K562 (cell line): Measurements from ENCODE around the gene QSOX2. TPM values are rescaled to one million over a fixed set of nuclear protein-coding genes. Genes with fewer than 3 reads are reported as not detected.

ENCODE experiments used
- ATAC-seq: fragments of 200-7000 bp; cut with Tn5 transposase; 3 replicates; pipeline ENCODE4 v1.9.1; 2020; ENCODE audit warnings: moderate library complexity
- BruUV-seq: library from RNA; stranded (reverse); fragments of 400-500 nt; replicated peaks from 2 replicates; lab custom pipeline; 2021; lab: Mats Ljungman, UMichigan
- CTCF ChIA-PET: fragments of 300-600 bp; formaldehyde crosslinking; extraction: SDS; loops from one replicate; lab custom pipeline; 2021; ENCODE audit warnings: low intra/inter-chr PET ratio; lab: Yijun Ruan, JAX
- POLR2A ChIA-PET: fragments of 300-600, 350-650 bp; sonication (Branson Sonifier 250); formaldehyde crosslinking; extraction: SDS; loops from one replicate; lab custom pipeline; 2021; ENCODE audit warnings: antibody characterized with exemption, inconsistent platforms; lab: Yijun Ruan, JAX
- DNase-seq, 4 experiments: peaks; one replicate each; pipeline versions ENCODE4 v3.0.0 to v3.0.0-alpha.2; 2011 to 2018; ENCODE audit warnings: low spot score in 3 of 4, mixed read lengths in 3 of 4; ENCODE audit errors: extremely low read depth in 1 of 4
- FAIRE-seq: peaks from 2 replicates; lab custom pipeline; 2011; peaks lifted over from hg19 to GRCh38; lab: Jason Lieb, UNC
- H2AFZ ChIP-seq: 2 replicates; pipeline ENCODE4 v1.6.0; 2011; ENCODE audit warnings: low read depth, low read length, control low read depth, inconsistent platforms
- H3K27ac ChIP-seq: fragments of 200-600 bp; 3 replicates; pipeline ENCODE4 v1.8.0; 2011; ENCODE audit warnings: low read depth, mild to moderate bottlenecking, control low read depth, inconsistent platforms, low read length, moderate library complexity, mixed read lengths; ENCODE audit errors: extremely low read depth
- H3K27me3 ChIP-seq, 2 experiments: fragments of 300-600 bp in 1 of 2; 2 replicates in 1 of 2; 3 replicates in 1 of 2; pipeline versions ENCODE4 v1.6.0 to v1.8.0; 2011; ENCODE audit warnings: inconsistent platforms in 2 of 2, low read length in 2 of 2, mild to moderate bottlenecking in 1 of 2, mixed read lengths in 1 of 2, moderate library complexity in 1 of 2; ENCODE audit not compliant: control insufficient read depth in 2 of 2, insufficient read depth in 2 of 2
- H3K36me3 ChIP-seq: fragments of 300-600 bp; 3 replicates; pipeline ENCODE4 v1.8.0; 2011; ENCODE audit warnings: mild to moderate bottlenecking, low read length, inconsistent platforms; ENCODE audit not compliant: control insufficient read depth, insufficient read depth
- H3K4me1 ChIP-seq, 2 experiments: fragments of 200-600 bp in 1 of 2; replicated peaks in 1 of 2; 2 replicates in 1 of 2; 3 replicates in 1 of 2; pipeline versions ENCODE4 v1.5.1 to v1.8.0; 2011; ENCODE audit warnings: inconsistent platforms in 2 of 2, low read length in 2 of 2, mild to moderate bottlenecking in 1 of 2, mixed read lengths in 1 of 2, moderate library complexity in 1 of 2; ENCODE audit not compliant: control insufficient read depth in 2 of 2, insufficient read depth in 2 of 2
- H3K4me2 ChIP-seq: 2 replicates; pipeline ENCODE4 v1.6.1; 2011; ENCODE audit warnings: low read length, control low read depth, inconsistent platforms, mixed read lengths; ENCODE audit not compliant: insufficient read depth
- H3K4me3 ChIP-seq: fragments of 200-600 bp; sonication (generic), shearing (Covaris generic); 2 replicates; pipeline ENCODE4 v1.5.1; 2016; ENCODE audit warnings: control low read depth, inconsistent platforms
- H3K79me2 ChIP-seq: fragments of 200-600 bp; 3 replicates; pipeline ENCODE4 v1.8.0; 2011; ENCODE audit warnings: low read length, inconsistent platforms; ENCODE audit not compliant: control insufficient read depth, insufficient read depth
- H3K9ac ChIP-seq, 2 experiments: 2 replicates each; pipeline versions ENCODE4 v1.6.0 to v1.6.1; 2011; ENCODE audit warnings: low read depth in 2 of 2, low read length in 2 of 2, control low read depth in 1 of 2, inconsistent platforms in 1 of 2, mild to moderate bottlenecking in 1 of 2, mixed read lengths in 1 of 2; ENCODE audit not compliant: insufficient read depth in 1 of 2
- H3K9me1 ChIP-seq: one replicate; pipeline ENCODE4 v1.6.0; 2011; ENCODE audit warnings: inconsistent platforms, mild to moderate bottlenecking, low read length, moderate library complexity; ENCODE audit not compliant: control insufficient read depth, insufficient read depth
- H3K9me3 ChIP-seq: replicated peaks from 2 replicates; pipeline ENCODE4 v1.5.1; 2011; ENCODE audit warnings: low read depth, low read length, inconsistent platforms; ENCODE audit not compliant: control insufficient read depth, insufficient read depth
- H4K20me1 ChIP-seq: replicated peaks from 2 replicates; pipeline ENCODE4 v1.6.1; 2011; ENCODE audit warnings: low read length, inconsistent platforms, mixed read lengths; ENCODE audit not compliant: control insufficient read depth, insufficient read depth
- ARID2 ChIP-seq: fragments of 450-650 bp; IDR thresholded peaks from 2 replicates; pipeline ENCODE4 v1.6.1; 2017; ENCODE audit warnings: antibody characterized with exemption, mild to moderate bottlenecking
- PML ChIP-seq: IDR thresholded peaks from 2 replicates; pipeline ENCODE4 v1.6.1; 2012; ENCODE audit warnings: low read length, inconsistent platforms
- WGBS: fragments of 100-300 bp; shearing (Covaris generic); methylation state at CpG from one replicate; pipeline ENCODE4 v1.1.6; 2016; ENCODE audit warnings: low coverage, mixed read lengths; ENCODE audit not compliant: insufficient coverage; ENCODE audit errors: missing lambda C conversion rate; 5-methylcytosine and 5-hydroxymethylcytosine counted together
- in situ Hi-C: fragments of 300-500 bp; cut with MboI; formaldehyde crosslinking; loops from 4 replicates; pipeline ENCODE4 v1.15.0; 2018; ENCODE audit warnings: inconsistent platforms, mixed read lengths
- intact Hi-C: fragments of 100-400 bp; cut with micrococcal nuclease; formaldehyde crosslinking; loops from 2 replicates; pipeline ENCODE4 v1.14.2; 2022
- polyA plus RNA-seq, 8 experiments: library from polyadenylated mRNA; depleted of rRNA in 4 of 8; stranded (reverse) in 5 of 8; unstranded in 3 of 8; fragments of >200 nt; fragmentation: Nextera tagmentation in 2 of 8; fragmentation: Illumina TruSeq in 1 of 8; extraction: Ambion mirVana in 2 of 8; extraction: Trizol in 1 of 8; gene quantifications; 2 replicates each; pipeline versions ENCODE4 v1.2.1 to v1.2.3, GENCODE V29; 2011 to 2014; ENCODE audit warnings: inconsistent platforms in 1 of 8, missing spikeins in 1 of 8
- total RNA-seq, 7 experiments: library from RNA; depleted of rRNA in 6 of 7; stranded (reverse); fragments of >200 nt in 6 of 7; fragmentation: Illumina TruSeq in 2 of 7; extraction: Trizol in 2 of 7; gene quantifications; 2 replicates each; pipeline versions ENCODE4 v1.2.1 to v1.2.3, GENCODE V29; 2011 to 2021; ENCODE audit warnings: low replicate concordance in 1 of 7
- TF ChIP-seq, protein P1 (sequence below), 2 experiments: IDR thresholded peaks in 1 of 2; conservative IDR thresholded peaks in 1 of 2; 2 replicates each; pipeline ENCODE4 v1.6.1; 2016; ENCODE audit warnings: low read depth in 2 of 2, mild to moderate bottlenecking in 1 of 2, missing compliant biosample characterization in 1 of 2, missing genetic modification characterization in 1 of 2, moderate library complexity in 1 of 2
- TF ChIP-seq, protein P2 (sequence below): sonication (generic); formaldehyde crosslinking; IDR thresholded peaks from 2 replicates; pipeline ENCODE4 v1.9.0; 2022; ENCODE audit warnings: mild to moderate bottlenecking, missing genetic modification reagents
- TF ChIP-seq, protein P3 (sequence below): fragments of 450-650 bp; IDR thresholded peaks from 2 replicates; pipeline ENCODE4 v1.6.1; 2016; ENCODE audit warnings: low read depth

The QSOX2 gene
- total and polyA plus RNA-seq, 9 of the 15 experiments (the other 6 are each of a cell fraction or from before 2014, with no cell fraction given): 0.51 to 23.7 (median 12.7) TPM

DNA sequence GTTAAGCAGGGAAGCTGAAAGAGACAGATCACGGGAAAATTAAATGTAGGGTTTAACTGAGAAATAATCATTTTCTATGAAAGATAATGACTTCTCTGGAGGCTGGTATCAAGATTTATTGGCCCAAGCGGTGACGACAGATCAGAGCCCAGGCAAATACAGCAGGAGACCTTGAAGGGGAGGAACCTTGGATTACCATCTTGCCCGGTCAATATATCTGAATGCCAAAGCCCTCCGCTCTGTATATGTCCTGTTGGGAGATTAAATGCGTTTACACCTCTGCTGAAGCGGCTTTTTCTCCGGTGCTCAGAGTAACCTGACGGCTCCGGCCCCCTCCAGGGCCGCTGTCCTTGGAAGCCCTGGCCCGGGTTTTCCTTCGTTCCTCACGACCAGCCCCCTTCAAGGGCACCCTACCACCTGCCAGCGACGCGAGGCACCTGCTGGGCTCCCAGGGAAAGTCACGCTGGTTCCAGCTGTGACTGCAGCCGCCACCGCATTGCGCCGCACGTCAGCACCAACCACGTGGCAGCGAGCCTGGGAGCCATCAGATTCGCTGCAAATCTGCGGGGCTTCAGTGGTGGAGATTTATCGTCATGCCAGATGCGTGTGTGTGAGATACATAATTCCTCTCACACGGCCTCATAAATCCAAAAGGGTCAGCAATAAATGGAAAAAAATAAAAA lies 4.4 kb upstream of the QSOX2 start (continued):
- TF ChIP-seq, protein P1, sequence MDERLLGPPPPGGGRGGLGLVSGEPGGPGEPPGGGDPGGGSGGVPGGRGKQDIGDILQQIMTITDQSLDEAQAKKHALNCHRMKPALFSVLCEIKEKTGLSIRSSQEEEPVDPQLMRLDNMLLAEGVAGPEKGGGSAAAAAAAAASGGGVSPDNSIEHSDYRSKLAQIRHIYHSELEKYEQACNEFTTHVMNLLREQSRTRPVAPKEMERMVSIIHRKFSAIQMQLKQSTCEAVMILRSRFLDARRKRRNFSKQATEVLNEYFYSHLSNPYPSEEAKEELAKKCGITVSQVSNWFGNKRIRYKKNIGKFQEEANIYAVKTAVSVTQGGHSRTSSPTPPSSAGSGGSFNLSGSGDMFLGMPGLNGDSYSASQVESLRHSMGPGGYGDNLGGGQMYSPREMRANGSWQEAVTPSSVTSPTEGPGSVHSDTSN (CRISPR knock-in tag; IDR thresholded peaks at IDR 0.05; ENCODE audit: low read depth): no peak
- TF ChIP-seq, protein P1 (tag; conservative IDR thresholded peaks at IDR 0.05; ENCODE audit: low read depth): 0 out of 2 replicates have a peak, but pooled peaks have one; percentile 20

DNA sequence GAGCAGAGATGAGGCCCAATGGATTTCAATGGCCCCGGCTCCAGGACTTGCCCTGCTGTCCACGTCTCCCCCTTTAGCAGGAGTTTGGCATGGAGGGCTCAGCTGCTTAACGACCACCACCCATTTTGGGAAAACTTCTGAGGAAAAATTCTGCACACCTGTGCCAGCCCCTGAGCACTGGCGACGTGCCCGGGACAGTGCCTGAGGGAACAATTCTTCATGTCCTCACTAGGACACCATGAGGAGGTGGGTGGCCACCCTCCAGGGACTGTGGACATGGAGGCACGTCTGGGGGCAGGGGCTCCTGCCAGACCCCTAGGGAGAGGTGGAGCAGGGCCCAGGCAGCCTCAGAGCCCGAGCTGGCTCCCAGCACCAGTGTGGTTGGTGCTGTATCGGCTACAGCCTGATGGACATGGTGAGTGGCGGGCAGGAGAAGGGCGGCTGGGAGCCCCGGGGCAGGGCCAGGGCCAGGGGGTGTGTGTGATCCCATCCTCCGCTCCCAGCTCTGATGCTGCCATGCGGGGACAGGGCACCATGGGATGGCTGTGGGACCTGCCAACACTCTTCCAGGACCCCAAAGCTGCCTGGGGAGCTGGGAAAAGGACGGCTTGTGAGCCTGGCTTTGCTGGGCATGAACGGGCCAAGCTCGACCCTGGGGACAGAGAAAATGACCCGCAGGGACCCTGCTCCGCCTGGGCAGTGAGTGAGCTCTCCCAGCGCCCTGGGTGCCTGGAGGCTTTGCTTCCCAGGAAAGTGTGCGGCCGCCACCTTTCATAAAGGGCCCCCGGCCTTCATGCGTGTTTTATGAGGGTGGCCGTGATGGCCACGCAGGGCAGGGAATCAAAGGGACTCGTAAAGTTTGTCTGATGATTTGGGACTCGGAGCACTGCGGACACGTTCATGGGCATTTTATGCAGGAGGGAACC lies 3.6 kb upstream of the QSOX2 start:
- POLR2A ChIA-PET: no interaction called here
- Histone ChIP-seq H3K79me2 (peaks cover 12% of the 10 kb centered on the region), H3K4me2 (no peak overlapping the region), H3K9me3 (no peaks in the 10 kb centered on the region), H3K4me1 (peaks cover 11 to 66% of the 10 kb centered on the region in 2 experiments; a peak in 4 of 5 replicates), H3K36me3 (no peaks in the 10 kb centered on the region), H4K20me1 (peaks cover 6% of the 10 kb centered on the region; the same call in 1 of the 2 replicates), H3K9ac (no peak overlapping the region; a peak in 1 of 4 replicates), H3K27me3 (peaks cover 17 to 65% of the 10 kb centered on the region in 2 experiments; a peak in 4 of 5 replicates), H2AFZ (no peak overlapping the region), H3K27ac (no peak overlapping the region), H3K4me3 (no peak overlapping the region), H3K9me1 (no peaks in the 10 kb centered on the region)
- no peak for FAIRE-seq
- CTCF ChIA-PET: no interaction called here
- WGBS: 35% methylated on average over 28 of the region's 30 CpGs
- no peak for DNase-seq
- ATAC-seq: no peak
- intact Hi-C loops (no loop called here), in situ Hi-C loops (no loop called here)
- BruUV-seq: no TSS peak
- TF ChIP-seq, protein P2, sequence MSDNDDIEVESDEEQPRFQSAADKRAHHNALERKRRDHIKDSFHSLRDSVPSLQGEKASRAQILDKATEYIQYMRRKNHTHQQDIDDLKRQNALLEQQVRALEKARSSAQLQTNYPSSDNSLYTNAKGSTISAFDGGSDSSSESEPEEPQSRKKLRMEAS (CRISPR knock-in tag): no peak
- TF ChIP-seq ARID2 (no peak), PML (no peak)
- TF ChIP-seq, protein P3, sequence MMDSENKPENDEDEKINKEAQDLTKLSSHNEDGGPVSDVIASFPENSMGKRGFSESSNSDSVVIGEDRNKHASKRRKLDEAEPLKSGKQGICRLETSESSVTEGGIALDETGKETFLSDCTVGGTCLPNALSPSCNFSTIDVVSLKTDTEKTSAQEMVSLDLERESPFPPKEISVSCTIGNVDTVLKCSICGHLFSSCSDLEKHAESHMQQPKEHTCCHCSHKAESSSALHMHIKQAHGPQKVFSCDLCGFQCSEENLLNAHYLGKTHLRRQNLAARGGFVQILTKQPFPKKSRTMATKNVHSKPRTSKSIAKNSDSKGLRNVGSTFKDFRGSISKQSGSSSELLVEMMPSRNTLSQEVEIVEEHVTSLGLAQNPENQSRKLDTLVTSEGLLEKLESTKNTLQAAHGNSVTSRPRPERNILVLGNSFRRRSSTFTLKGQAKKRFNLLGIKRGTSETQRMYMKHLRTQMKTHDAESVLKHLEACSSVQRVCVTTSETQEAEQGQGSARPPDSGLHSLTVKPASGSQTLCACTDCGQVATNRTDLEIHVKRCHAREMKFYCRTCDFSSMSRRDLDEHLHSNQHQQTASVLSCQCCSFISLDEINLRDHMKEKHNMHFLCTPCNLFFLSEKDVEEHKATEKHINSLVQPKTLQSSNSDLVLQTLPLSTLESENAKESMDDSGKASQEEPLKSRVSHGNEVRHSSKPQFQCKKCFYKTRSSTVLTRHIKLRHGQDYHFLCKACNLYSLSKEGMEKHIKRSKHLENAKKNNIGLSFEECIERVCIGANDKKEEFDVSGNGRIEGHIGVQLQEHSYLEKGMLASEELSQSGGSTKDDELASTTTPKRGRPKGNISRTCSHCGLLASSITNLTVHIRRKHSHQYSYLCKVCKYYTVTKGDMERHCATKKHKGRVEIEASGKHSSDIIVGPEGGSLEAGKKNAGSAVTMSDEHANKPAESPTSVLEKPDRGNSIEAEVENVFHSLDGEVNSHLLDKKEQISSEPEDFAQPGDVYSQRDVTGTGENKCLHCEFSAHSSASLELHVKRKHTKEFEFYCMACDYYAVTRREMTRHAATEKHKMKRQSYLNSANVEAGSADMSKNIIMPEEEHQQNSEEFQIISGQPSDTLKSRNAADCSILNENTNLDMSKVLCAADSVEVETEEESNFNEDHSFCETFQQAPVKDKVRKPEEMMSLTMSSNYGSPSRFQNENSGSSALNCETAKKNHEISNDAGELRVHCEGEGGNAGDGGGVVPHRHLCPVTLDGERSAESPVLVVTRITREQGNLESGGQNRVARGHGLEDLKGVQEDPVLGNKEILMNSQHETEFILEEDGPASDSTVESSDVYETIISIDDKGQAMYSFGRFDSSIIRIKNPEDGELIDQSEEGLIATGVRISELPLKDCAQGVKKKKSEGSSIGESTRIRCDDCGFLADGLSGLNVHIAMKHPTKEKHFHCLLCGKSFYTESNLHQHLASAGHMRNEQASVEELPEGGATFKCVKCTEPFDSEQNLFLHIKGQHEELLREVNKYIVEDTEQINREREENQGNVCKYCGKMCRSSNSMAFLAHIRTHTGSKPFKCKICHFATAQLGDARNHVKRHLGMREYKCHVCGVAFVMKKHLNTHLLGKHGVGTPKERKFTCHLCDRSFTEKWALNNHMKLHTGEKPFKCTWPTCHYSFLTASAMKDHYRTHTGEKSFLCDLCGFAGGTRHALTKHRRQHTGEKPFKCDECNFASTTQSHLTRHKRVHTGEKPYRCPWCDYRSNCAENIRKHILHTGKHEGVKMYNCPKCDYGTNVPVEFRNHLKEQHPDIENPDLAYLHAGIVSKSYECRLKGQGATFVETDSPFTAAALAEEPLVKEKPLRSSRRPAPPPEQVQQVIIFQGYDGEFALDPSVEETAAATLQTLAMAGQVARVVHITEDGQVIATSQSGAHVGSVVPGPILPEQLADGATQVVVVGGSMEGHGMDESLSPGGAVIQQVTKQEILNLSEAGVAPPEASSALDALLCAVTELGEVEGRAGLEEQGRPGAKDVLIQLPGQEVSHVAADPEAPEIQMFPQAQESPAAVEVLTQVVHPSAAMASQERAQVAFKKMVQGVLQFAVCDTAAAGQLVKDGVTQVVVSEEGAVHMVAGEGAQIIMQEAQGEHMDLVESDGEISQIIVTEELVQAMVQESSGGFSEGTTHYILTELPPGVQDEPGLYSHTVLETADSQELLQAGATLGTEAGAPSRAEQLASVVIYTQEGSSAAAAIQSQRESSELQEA: no peak
